ENCODE results near the gene TTC9.
"Not testable (repeated sequence)": the region's sequence is repeated elsewhere in the genome, so short reads cannot be mapped to it uniquely, and the experiment has no call there.

TTC9 gene

DNA sequence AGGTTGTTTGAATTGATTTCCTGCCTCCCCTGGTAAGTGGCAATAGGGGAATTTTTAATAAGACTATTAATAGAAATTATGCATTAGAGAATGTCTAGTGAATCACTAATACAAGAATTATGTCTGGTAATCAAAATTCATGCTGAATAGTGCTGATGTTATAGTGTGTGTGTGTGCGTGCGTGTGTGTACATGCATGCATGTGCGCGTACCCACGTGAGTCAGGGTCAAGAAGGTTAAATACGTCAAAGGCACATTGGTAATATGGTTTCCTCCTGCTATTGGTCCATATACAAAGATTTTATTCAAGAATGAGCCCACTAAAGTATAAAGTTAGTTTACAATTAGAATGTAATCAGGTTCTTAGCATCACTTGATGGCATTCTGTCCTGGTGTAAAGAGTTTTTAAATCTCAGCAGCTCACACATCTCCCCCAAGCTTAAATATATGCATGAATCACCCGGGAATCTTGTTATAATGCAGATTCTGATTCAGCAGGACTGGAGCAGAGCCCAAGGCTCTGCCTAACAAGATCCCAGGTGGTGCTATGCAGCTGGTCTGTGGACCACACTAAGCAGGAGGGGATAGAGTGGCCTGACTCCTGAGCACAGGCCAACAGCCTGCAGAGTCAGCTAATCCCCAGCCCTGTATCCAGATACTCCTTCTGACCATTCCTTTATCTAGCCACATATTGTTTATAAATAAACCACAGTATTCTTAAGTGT, 43.9 kb downstream of the TTC9 start:
- no peak for DNase-seq

DNA sequence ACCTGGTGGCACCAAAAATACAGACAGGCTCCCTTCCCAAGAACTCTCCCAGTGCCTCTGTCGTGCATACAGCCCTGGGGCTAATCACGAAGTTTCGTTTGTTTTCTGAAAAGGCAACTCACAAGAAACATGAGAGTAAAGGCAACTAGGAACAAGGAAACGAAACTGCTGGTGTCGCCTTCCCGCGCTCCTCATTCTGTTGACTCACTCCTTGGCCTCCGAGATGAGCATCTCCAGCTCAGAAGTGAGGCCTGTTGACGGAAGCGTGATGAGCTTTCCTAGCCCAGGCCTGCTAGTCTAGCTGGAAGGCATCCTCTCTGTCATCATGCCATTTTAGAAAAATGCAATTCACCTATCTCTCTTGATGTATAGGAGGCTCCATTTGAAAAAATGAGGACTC, 50.5 kb downstream of the TTC9 start:
- no peak for DNase-seq

DNA sequence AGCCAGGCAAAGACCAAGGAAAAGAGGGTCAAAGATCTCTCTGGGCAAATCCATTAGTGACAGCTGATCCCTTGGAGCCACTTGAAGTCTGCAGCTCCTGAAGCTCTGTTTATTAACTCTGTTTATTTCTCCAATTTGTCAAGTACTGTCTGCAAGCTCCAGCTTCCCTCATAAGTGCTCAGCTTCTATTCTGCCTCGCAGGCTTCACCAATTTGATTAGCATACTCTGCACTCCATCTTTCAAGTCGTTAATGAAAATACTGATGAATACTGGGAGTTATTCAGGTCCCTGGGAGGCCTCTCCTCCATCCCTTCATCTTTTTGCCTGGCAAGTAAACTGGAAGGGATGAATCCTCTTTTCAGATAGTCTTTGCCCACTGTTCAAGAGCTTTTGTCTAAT, 54.3 kb downstream of the TTC9 start:
- no peak for DNase-seq

DNA sequence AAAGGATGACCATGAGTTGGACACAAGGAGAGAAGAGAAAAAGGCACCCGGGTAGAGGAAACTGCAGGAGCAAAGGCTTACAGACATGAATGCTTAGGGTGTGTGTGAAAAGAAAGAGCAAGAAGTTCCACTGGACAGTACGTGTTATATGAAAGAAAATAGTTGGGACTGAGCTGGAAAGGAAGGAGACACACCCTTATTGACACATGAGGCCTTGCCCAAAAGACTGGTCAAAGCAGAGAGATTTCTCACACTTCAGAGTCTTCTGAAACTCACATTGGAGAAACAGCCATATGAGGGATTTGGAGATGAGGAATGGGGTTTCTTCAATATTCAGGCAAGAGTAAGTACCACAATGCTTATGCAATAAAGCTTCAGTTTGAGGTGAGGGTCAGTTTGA, 56.0 kb downstream of the TTC9 start:
- DNase-seq, result no peak

DNA sequence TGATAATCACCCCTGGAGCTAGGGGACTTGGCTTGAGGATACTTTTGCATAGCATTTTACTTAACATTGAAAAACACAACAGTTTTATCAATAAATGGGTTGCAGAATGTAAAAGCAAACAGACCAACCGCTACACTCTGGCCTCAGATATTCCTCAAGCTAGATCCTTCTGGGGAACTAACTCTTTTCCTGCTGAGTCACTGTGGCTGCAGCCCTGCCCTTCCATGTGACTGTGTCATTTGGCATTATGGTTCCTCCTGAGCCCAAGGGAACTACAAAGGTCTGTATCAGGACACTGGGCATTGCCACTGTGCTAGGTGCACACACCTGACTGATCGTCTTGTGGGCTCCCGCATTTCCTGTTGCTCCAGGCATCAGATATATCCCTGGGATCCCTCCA, 56.6 kb downstream of the TTC9 start:
- DNase-seq, result no peak

DNA sequence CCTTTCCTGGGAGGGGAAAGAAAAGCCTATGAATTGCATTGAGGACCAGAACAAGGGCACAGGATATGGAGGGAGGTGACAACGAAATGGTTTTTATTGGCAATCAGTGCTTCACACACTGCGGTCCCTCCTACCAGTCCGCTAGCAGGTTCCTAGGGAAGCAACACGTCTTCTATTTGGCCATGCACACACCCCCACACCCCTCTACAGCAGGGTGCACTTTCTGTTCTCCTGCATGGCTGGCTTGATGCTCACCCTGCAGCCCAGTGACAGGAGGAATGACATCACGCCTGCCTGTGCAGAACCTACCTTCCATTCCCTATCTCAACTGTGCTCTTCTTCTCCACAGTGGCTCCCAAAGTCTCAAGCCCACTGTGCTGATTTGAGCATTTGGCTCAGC, 57.9 kb downstream of the TTC9 start:
- no peak for DNase-seq

DNA sequence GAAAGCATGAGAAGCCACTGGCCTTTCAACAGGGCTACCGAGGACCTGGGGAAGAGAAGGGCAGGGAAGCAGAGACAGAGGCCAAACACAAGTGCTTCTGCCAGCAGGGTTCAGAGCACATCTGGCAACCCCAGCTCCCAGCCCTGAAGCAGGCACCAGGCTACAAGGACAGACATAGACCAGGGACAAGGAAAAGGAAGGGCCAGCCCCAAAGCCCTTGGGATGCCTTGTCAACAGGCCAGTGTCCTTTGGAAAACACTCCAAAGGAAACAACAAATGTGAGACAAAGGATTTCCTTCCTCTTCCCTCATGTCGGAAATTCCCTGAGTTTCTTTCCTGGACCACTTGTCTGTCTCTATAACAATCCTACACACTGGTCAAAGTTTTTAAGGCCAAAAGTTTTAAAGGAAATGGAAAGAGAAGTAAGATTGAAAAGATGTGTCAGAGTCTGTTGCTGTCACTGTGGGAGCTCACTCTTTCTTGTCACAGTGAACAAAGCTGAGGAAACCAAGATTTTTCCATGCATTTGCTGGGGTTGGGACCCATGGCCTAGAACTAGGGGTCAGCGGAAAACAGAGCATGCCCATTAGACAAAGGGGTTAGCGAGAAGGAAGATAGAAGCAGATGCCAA, 59.4 kb downstream of the TTC9 start:
- DNase-seq, result no peak

DNA sequence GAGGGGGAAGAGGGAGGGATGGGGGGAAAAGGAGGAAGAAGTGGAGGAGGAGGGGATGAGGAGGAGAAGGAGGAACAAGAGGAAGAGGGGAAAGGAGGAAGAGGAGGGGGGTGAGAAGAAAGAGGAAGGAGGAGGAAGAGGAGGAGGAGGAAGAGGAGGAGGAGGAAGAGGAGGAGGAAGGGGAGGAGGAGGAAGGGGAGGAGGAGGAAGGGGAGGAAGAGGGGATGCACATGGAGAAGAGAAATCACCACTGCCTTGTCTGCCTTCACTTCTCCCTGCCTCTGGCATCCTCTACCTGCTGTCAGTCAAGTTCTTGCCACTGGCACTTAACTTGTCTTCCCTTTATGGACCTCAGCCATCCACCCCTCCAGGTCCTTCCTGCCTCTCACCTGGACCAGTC, 59.9 kb downstream of the TTC9 start:
- no peak for DNase-seq

DNA sequence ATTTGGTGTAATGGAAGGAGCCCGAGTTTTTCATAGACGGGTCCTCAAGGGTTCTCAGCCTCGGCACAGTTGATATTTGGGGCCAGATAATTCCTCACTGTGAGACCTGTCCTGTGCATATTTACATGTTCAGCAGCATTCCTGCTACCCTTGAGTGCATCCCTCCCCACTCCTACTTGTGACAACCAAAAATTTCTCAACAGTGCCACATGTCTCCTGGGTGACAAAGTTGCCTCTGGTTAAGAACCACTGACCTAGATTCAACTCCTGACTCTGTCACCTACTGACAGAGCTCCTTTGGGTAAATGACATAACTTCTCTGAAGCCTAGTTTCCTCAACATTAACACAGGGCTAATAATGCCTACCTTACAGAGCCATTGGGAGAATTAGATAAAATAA, 60.4 kb downstream of the TTC9 start:
- no peak for DNase-seq

DNA sequence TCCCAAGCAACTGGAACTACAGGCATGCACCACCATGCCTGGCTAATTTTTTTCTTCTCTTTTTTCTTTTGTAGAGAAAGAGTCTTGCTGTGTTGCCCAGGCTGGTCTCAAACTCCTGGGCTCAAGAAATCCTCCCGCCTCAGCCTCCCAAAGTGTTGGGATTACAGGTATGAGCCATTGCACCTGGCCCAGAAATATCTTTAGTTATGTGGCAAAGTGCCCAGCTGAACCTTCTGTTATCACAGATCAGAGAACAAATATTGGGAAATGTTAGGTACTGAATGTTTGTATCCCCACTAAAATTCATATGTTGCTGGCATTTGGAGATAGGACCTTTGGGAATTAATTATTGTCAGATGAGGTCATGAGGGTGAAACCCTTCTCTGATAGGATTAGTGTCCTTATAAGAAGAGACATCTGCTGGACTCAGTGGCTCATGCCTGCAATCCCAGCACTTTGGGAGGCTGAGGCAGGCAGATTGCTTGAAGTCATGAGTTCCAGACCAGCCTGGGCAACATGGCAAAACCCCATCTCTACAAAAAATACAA, 62.0 kb downstream of the TTC9 start:
- not testable (repeated sequence) for DNase-seq

DNA sequence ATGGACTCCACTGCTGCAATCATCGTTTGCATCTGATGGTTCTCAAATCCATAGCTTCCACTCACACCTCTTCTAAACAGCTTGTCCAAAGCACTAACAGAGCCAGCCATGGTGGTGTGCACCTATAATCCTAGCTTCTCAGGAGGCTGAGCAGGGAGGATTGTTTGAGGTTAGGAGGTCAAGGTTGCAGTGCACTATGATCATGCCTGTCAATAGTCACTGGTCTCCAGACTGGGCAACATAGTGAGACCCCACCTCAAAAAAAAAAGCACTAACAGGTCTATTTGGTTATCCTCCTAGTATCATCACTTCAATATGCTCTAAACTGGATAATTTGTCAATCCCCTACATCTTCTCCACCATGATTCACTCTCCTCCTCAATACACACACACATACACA, 63.2 kb downstream of the TTC9 start:
- DNase-seq, result no peak

DNA sequence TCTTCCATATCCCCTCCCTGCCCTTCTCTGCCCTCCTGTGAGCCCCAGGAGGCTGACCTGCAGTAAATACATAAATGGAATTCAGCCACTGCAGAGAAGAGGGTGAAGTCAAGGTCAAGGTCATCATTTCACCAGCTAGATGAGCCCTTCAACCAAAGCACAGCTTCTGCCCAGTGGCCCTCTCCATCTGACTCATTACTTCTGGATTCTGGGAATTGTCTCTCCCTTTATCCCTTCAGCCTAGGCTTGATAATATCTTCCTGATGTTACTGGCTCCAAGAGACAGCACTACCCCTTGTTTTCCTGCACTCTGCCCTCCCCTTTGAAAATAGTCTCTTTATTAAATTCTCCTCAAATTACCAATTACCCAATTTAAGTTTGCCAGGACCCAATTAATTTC, 64.5 kb downstream of the TTC9 start:
- no peak for DNase-seq

DNA sequence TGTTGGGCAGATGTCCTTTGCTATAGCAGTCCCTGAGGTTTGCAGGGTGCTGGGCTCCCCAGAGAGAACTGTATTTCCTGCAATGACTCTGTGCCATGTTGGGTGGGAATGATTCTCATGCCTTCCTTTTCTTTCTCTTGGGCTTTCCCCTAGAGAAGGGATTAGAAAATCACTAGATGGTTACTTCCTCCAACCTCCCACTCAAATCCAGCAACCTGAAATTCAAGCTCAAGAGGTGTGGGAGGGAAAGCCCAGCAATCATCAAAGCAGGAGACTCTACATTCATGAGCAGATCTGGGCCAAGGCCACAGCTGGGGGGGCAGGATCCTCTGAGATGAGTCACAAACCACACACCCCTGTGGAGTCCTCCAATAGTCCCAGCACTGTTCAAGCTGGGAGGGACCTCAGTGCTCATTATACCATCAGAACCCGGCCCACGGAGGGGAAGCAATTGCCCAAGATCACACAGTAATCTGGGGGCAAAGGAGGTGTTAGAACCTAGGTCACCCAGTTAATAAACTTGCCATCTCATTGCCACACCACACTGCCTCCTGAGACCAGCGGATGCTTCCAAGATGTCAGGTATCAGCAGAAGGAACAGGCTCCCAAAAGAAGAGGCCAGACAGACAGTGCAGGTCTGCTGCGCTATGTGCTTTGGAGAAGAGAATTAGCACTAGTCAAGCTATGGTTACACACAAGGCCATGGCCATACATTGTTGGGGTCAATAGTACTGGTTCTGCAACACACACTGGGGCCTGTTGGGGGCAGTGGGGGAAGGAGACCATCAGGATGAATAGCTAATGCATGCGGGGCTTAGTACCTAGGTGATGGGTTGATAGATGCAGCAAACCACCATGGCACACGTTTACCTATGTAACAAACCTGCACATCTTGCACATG, 65.7 kb downstream of the TTC9 start:
- DNase-seq, result no peak

DNA sequence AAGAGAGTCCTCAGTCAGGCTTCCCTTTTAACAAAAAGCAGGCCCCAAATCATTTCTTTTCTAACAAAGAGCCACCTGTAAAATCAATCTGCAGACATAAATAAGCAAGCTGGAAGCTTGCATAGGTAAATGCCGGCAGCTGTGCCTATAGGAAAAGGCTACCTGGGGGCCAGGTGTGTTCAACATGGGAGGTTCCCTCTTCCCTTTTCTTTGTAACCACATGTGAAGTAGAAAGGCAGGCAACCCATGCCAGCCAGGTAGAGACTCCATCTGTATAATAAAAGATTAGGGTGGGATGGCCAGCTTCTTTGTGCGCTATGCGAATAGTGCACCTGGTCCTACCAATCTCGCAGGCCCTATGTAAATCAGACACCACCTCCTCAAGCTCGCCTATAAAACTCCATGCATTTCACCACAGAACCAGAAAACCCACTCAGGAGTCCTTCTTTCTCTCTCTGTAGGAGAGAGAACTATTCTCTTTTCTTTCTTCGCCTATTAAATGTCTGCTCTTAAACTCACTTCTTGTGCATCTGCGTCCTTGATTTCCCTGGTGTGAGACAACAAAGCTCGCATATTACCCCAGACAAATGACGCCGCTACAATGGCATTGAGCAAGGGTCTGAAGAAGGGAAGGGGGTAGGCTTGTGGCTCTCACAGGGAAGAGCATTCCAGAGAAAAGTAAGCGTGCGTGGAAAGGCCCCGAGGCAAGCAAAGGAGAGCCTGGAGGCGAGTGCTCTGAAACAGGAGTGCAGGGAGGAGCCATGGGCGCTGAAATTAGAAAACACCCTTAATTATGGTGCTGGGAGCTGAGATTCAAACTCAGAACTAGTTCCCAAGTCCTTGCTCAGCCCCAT, 67.2 kb downstream of the TTC9 start:
- DNase-seq, result no peak

DNA sequence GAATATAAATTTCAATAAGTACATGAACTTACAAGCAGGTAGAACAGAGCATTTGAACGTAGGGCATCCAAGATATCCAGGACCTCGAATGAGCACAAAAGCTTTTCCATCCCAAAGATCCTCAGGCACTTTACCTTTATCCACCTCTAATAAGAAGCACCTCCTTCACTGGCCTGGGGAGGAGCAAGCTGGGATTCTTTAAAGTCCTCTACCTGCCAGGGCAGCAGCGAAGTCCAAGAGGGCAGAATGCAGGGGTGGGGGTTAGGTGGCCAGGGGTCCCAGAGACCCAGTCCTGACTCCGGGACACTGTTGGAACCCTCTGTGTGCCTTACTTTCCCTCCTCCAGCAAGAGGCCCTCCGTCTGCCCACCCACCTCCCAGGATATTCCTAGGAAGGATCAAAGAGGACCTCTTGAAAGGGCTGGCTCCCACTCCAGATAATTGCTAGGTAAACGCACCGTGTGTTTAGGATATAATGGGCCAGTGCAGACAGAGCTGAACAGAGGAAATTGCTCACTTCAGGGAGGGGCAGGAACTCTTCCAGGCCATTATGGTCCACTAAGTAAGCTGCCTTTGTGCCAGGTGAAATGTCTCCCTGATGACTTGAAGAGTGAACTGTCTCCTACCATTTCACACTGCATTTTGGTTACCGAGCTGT, 68.1 kb downstream of the TTC9 start:
- no peak for DNase-seq

DNA sequence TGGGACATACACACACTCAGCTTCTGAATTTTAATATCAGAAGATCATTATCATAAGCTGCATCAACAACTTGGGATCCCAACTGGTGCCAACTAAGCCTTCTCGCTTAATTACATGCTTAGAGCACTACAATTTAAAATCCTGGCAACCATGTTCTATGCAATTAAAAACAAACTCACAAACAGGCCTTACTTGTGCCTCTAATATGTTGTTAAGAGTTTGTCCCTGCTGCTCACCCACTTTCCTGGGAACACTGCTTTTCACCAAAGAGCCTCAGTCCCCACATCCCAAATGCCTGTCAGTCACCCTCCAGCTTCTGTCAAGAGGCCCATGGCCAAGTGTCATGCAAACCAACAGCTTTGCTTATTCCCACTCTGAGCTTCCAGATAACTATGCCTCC, 69.7 kb downstream of the TTC9 start:
- DNase-seq, result no peak

DNA sequence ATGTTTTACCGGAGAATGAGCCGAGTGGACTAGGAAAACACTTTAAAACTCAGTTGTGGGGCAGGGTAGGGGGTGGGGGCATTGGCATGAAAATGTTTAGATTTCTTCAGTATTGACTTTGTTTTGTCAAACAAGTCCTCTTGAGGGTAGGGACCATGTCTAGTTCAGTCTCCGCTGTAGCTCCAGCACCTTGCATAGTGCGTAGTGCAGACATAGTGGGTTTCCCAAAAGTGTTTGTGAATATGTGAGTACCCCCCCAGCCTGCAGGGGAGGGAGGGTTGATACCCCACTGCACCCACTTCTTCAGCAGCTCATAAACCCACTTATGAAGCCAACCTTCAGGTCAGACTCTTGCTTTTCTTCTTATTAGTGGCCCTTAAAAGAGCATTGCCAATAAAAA, 71.4 kb downstream of the TTC9 start:
- DNase-seq, result no peak

DNA sequence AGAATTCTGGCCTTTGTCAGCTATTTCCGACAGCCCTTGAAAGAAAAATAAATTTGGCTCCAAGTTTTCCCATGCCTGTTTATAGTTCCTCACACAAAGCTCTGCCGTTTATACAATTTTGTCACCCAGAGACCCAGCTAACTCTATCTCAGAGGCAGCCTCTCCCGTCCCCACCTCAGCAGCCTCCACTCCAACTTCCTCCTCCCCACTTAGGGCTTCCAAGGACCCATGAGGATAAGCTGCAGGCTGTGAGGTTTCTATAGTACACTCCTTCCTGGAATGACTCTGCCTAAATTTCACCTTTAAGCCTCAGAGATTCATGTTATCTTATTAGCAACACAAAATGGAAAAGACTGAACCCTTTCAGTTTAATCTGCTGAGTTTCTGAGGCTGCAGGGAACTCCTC, 71.8 kb downstream of the TTC9 start:
- no peak for DNase-seq

DNA sequence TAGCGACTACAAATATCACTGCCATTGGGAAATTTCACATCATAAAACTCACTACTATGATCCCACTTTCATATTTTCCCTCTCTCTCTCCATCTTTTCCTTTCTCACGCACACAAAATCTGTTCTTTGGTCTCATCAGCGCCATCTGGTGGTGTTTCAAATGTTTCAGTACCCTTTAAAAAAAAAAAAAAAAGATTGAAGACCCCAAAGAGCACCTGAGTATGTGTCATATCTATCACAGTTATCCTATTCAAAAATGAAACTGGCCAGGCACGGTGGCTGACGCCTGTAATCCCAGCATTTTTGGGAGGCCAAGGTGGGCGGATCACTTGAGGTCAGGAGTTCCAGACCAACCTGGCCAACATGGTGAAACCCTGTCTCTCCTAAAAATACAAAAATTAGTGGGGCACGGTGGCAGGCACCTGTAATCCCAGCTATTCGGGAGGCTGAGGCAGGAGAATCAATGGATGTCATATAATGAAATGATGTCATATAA, 72.4 kb downstream of the TTC9 start:
- DNase-seq, result peak; percentile 91

DNA sequence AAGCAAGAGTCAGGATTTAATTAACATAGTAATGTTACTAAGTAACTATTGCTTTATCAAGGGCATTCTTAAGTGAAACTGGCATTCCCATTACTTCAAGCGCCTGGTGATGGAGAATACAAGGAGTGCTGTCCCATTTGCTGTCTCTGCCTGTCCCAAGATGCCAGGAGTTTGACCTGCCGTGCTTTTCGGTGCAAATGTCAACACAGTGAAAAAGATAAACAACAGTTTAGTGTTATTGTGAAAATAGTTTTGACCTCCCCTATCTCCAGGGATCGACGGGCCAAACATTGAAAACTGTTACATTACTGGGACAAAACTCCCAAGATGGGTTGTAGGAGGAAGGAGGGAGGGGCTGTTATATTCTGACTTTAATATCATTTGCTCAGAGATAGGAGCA, 74.8 kb downstream of the TTC9 start:
- DNase-seq, result no peak

DNA sequence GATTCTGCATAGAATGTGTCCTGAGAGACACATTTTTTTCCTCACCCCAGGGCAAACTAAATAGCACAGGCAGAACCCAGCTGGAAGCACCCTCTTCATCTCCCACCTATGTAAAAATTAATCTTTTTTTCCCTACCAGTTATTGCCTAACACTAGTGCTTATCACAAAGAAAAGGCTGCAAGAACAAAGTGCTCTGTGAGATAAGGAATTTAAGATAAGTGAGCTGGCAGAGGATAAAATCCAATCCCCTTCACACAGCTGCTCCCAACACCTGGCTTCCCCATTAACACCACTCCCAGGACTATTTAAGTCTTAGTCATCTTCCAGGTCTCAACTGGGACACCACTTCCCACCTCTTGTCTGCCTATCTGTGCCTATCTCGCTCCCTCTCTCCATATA, 75.2 kb downstream of the TTC9 start:
- DNase-seq, result no peak

Measured in eye (tissue), 1 donor.